Osteocyte (in vitro differentiated cells): Measurements from ENCODE around the gene MGP. TPM values are rescaled to one million over a fixed set of nuclear protein-coding genes. Genes with fewer than 3 reads are reported as not detected.

Experiments
- DNase-seq: peaks from one replicate; pipeline ENCODE4 v3.0.0; 2021; ENCODE audit warnings: mixed read lengths; ENCODE audit not compliant: unreplicated experiment; ENCODE audit errors: extremely low spot score
- H3K27ac Mint-ChIP-seq: one replicate; pipeline ENCODE4 v1.8.0; 2021; ENCODE audit warnings: mild to moderate bottlenecking, mixed read lengths; ENCODE audit not compliant: unreplicated experiment
- H3K27me3 Mint-ChIP-seq: one replicate; pipeline ENCODE4 v1.8.0; 2021; ENCODE audit warnings: mixed read lengths; ENCODE audit not compliant: unreplicated experiment
- H3K36me3 Mint-ChIP-seq: one replicate; pipeline ENCODE4 v1.8.0; 2021; ENCODE audit warnings: mixed read lengths; ENCODE audit not compliant: unreplicated experiment
- H3K4me1 Mint-ChIP-seq: one replicate; pipeline ENCODE4 v1.8.0; 2021; ENCODE audit warnings: mixed read lengths; ENCODE audit not compliant: unreplicated experiment
- H3K4me3 Mint-ChIP-seq: one replicate; pipeline ENCODE4 v1.8.0; 2021; ENCODE audit warnings: mild to moderate bottlenecking, moderate library complexity, mixed read lengths; ENCODE audit not compliant: unreplicated experiment
- H3K9me3 Mint-ChIP-seq: one replicate; pipeline ENCODE4 v1.8.0; 2021; ENCODE audit warnings: mixed read lengths; ENCODE audit not compliant: unreplicated experiment
- CTCF ChIP-seq: fragments of 200-600 bp; sonication (generic); IDR thresholded peaks from 2 replicates; pipeline ENCODE4 v1.5.0; 2021; ENCODE audit warnings: antibody characterized with exemption, mild to moderate bottlenecking, moderate library complexity
- total RNA-seq: library from RNA; stranded (reverse); gene quantifications from 2 replicates; pipeline ENCODE4 v1.2.1, GENCODE V29; 2021

Gene MGP
- total RNA-seq, 1 donor from 2014 or later: 74.1 TPM

GRCh38 chr12:14911131-14911530 is 25.5 kb upstream of the MGP start:
- no peaks in the 10 kb centered on the region for H3K27me3 Mint-ChIP-seq
- no peak overlapping the region for H3K4me3 Mint-ChIP-seq
- no peaks in the 10 kb centered on the region for H3K36me3 Mint-ChIP-seq
- H3K4me1 Mint-ChIP-seq: peaks cover 37% of the 10 kb centered on the region
- H3K9me3 Mint-ChIP-seq: no peaks in the 10 kb centered on the region
- DNase-seq: no peak
- no peak for TF ChIP-seq CTCF
- no peak overlapping the region for H3K27ac Mint-ChIP-seq

- Mint-ChIP-seq H3K4me1 (peaks cover 31% of the 10 kb centered on the region), H3K9me3 (peaks cover 3% of the 10 kb centered on the region), H3K4me3 (no peak overlapping the region), H3K27ac (no peak overlapping the region), H3K27me3 (no peaks in the 10 kb centered on the region), H3K36me3 (no peaks in the 10 kb centered on the region)
- no peak for TF ChIP-seq CTCF
- no peak for DNase-seq
These were observed 24.6 kb upstream of the MGP start for GRCh38 chr12:14910090-14910915.

- DNase-seq: no peak
- Mint-ChIP-seq H3K27ac (no peak overlapping the region), H3K4me3 (no peak overlapping the region), H3K27me3 (no peaks in the 10 kb centered on the region), H3K9me3 (peaks cover 3% of the 10 kb centered on the region), H3K4me1 (peaks cover 23% of the 10 kb centered on the region), H3K36me3 (no peaks in the 10 kb centered on the region)
- TF ChIP-seq CTCF: no peak
These were observed 22.3 kb upstream of the MGP start for GRCh38 chr12:14907953-14908352.

- no peaks in the 10 kb centered on the region for H3K27me3 Mint-ChIP-seq
- peaks cover 3% of the 10 kb centered on the region for H3K9me3 Mint-ChIP-seq
- no peaks in the 10 kb centered on the region for H3K36me3 Mint-ChIP-seq
- H3K4me1 Mint-ChIP-seq: peaks cover 27% of the 10 kb centered on the region
- TF ChIP-seq CTCF: no peak
- DNase-seq: no peak
- no peak overlapping the region for H3K4me3 Mint-ChIP-seq
- H3K27ac Mint-ChIP-seq: no peak overlapping the region
These were observed 20.5 kb upstream of the MGP start for GRCh38 chr12:14906114-14906513.

GRCh38 chr12:14905269-14906004 is 19.8 kb upstream of the MGP start:
- TF ChIP-seq CTCF: no peak
- no peak overlapping the region for H3K4me3 Mint-ChIP-seq
- H3K27ac Mint-ChIP-seq: peak overlapping the region; percentile 56
- H3K27me3 Mint-ChIP-seq: no peaks in the 10 kb centered on the region
- H3K36me3 Mint-ChIP-seq: no peaks in the 10 kb centered on the region
- H3K4me1 Mint-ChIP-seq: peaks cover 27% of the 10 kb centered on the region
- peaks cover 3% of the 10 kb centered on the region for H3K9me3 Mint-ChIP-seq
- no peak for DNase-seq
